ENCODE measurements around the gene SHB.
A peak's percentile ranks its signal among the peaks of the same experiment; 100 is the strongest.

The SHB gene

DNA sequence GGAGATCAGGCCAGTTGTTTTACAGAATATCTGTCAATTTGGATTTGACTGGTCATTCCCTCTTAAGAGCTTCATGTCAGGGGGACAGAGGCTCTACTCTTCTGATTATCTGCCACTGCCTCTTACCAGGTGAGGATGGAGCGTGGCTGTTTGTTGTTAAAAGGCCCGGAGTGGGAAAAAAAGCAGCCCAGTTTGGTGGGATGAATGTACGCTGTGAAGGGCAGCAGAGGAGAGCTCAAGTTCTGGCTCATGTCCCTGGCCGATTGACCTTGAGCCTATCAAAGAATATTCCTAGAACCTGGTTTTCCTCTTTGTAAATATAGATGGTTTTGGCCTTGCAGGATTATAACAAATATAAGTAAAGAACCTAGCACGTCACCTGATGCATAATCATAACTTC lies 16.3 kb upstream of the SHB start:
- H3K27me3 ChIP-seq (ENCODE audit: insufficient read depth, low read length): no peaks in the 10 kb centered on the region
- no peak overlapping the region for H3K9ac ChIP-seq (ENCODE audit: low read depth, low read length)
- no peaks in the 10 kb centered on the region for H3K9me3 ChIP-seq (ENCODE audit: insufficient read depth, low read depth, low read length)
- H3K36me3 ChIP-seq (ENCODE audit: insufficient read depth, low read depth, low read length): no peaks in the 10 kb centered on the region
- no peak overlapping the region for H3K4me3 ChIP-seq (ENCODE audit: low read length)
- no peak overlapping the region for H3K27ac ChIP-seq (ENCODE audit: low read length)
- H3K4me1 ChIP-seq (ENCODE audit: insufficient read depth, low read length): peaks cover 13% of the 10 kb centered on the region; the same call in 1 of the 2 replicates

DNA sequence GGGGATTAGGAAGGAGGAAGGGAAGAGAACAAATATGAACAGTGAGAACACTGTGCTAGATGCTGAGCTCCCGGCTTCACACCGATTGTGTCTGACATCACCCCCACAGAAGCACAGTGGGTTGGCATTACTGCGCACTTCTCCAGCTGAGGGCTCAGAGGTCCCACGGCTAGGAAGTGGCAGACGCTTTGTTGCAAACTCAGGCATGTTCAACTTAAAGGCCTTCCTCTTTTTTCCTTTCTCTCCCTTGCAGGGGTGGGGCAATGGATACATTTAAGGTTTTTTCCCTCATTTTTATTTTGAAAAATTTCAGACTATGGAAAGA lies 15.5 kb upstream of the SHB start:
- H3K36me3 ChIP-seq (ENCODE audit: insufficient read depth, low read depth, low read length): no peaks in the 10 kb centered on the region
- no peaks in the 10 kb centered on the region for H3K9me3 ChIP-seq (ENCODE audit: insufficient read depth, low read depth, low read length)
- no peak overlapping the region for H3K27ac ChIP-seq (ENCODE audit: low read length)
- no peaks in the 10 kb centered on the region for H3K27me3 ChIP-seq (ENCODE audit: insufficient read depth, low read length)
- H3K4me3 ChIP-seq (ENCODE audit: low read length): no peak overlapping the region
- peaks cover 7% of the 10 kb centered on the region; the same call in 1 of the 2 replicates for H3K4me1 ChIP-seq (ENCODE audit: insufficient read depth, low read length)
- H3K9ac ChIP-seq (ENCODE audit: low read depth, low read length): no peak overlapping the region

DNA sequence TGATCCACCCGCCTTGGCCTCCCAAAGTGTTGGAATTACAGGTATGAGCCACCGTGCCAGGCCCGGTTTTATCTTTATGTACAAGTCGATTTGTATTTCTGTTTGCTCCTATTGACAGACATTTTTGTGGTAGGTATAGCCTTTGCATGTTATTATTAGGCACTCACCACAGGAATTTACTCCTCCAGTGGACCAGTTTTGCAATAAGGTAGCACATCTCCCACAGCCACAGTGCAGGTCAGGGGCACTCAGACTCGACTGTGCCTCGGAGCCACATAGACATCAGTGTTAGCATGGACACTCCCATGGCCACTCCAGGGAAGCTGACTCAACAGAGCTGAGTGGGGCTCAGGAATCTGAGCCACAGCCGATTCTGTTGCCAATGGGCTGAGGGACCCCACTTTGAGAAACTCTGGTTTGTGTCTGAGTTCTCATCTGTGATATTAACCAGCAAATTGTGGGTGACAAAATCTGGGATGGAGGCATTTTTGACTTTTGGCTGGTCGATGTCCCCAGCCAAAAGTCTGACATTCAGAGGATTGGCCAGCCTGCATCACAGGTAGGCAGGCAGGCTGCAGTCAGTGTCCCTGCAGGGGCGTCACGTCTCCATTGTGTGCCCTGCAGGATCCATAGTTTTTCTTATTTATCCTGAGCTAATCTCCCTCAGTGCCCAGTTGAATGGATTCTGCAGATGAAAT lies 15.0 kb upstream of the SHB start:
- H3K4me3 ChIP-seq (ENCODE audit: low read length): no peak overlapping the region
- peaks cover 7% of the 10 kb centered on the region; the same call in 1 of the 2 replicates for H3K4me1 ChIP-seq (ENCODE audit: insufficient read depth, low read length)
- no peak overlapping the region for H3K9ac ChIP-seq (ENCODE audit: low read depth, low read length)
- no peaks in the 10 kb centered on the region for H3K9me3 ChIP-seq (ENCODE audit: insufficient read depth, low read depth, low read length)
- H3K36me3 ChIP-seq (ENCODE audit: insufficient read depth, low read depth, low read length): no peaks in the 10 kb centered on the region
- H3K27ac ChIP-seq (ENCODE audit: low read length): no peak overlapping the region
- no peaks in the 10 kb centered on the region for H3K27me3 ChIP-seq (ENCODE audit: insufficient read depth, low read length)

DNA sequence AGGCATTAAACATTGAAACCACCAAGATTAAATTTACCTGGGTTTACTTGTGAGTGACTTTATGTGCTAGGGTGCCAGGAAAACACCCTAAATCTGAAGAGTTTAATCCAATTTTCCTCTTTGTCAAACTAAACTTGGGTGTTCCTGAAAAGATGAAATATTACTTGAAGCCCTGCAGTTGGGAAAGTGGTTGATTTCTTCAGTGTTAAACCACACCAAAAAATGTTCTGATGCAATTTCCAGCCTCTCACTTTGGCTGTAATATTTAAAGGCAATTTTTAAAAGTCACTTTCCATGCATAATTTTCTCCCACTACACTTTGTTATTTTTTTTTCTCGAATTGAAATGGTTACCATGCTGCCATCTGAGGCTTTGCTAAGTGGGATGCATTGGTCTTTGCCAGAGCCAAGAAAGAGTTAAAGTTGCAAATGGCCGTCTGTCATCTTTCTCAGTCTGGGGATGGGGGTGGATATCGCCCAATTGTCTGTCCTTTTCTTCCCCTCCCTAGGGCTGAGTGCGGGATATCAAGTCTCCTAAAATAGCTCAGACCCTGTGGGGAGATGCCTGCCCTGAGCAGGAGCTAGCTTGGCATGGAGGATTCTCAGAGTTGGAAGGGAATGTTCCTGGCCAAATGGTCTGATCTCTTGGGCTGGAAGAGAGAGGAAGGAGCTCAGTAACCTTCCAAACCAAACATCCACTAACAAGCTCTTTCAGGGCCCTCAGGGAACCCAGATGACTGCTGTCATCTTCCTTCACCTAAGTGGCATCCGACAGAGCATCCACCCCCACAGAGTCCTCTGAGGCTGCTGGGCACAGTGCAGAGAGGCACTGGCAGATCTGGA lies 13.6 kb upstream of the SHB start:
- peak overlapping the region; percentile 13; the same call in 1 of the 2 replicates for H3K4me3 ChIP-seq (ENCODE audit: low read length)
- peaks cover 7% of the 10 kb centered on the region; the same call in 1 of the 2 replicates for H3K4me1 ChIP-seq (ENCODE audit: insufficient read depth, low read length)
- no peak overlapping the region for H3K9ac ChIP-seq (ENCODE audit: low read depth, low read length)
- H3K27me3 ChIP-seq (ENCODE audit: insufficient read depth, low read length): no peaks in the 10 kb centered on the region
- no peaks in the 10 kb centered on the region for H3K36me3 ChIP-seq (ENCODE audit: insufficient read depth, low read depth, low read length)
- no peak overlapping the region for H3K27ac ChIP-seq (ENCODE audit: low read length)
- H3K9me3 ChIP-seq (ENCODE audit: insufficient read depth, low read depth, low read length): no peaks in the 10 kb centered on the region

DNA sequence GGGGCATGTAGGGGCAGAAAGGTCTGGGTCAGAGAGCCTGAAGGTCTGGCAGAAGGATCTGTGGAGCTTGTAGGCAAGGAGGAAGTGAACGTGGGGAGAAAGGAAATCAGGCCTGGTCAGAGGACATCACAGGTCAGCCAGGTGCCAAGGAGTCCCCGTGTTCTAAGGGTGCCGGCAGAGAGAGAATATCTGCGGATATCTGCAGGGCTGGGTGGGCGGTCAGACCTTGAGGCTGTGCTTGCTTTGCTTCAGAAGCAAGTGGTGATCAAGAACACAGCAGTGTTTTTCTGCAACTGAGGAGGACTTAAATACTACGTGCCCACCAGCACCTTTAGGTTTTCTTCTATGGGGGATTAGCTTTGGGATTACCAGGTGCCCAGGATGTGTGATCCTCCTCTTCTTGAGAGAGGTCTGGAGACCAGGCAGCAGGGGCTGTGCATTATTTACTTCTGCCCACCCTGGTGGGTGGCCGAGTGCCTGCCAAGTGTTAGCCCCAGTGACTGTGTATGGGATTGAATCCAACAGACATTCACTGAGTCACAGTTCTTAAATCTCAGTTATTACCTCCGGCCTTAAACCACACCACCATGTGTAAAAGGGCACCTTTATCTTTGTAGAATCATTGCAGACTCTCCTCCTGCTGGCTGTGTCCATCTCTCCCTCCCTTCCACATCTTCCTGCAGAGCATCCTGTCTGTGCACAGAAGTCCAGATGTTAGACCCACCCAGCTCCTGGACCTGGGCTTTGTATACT lies 12.5 kb upstream of the SHB start:
- H3K9me3 ChIP-seq (ENCODE audit: insufficient read depth, low read depth, low read length): no peaks in the 10 kb centered on the region
- no peaks in the 10 kb centered on the region for H3K36me3 ChIP-seq (ENCODE audit: insufficient read depth, low read depth, low read length)
- H3K4me1 ChIP-seq (ENCODE audit: insufficient read depth, low read length): peaks cover 7% of the 10 kb centered on the region; the same call in 1 of the 2 replicates
- H3K9ac ChIP-seq (ENCODE audit: low read depth, low read length): no peak overlapping the region
- H3K27ac ChIP-seq (ENCODE audit: low read length): no peak overlapping the region
- no peaks in the 10 kb centered on the region for H3K27me3 ChIP-seq (ENCODE audit: insufficient read depth, low read length)
- no peak overlapping the region for H3K4me3 ChIP-seq (ENCODE audit: low read length)

DNA sequence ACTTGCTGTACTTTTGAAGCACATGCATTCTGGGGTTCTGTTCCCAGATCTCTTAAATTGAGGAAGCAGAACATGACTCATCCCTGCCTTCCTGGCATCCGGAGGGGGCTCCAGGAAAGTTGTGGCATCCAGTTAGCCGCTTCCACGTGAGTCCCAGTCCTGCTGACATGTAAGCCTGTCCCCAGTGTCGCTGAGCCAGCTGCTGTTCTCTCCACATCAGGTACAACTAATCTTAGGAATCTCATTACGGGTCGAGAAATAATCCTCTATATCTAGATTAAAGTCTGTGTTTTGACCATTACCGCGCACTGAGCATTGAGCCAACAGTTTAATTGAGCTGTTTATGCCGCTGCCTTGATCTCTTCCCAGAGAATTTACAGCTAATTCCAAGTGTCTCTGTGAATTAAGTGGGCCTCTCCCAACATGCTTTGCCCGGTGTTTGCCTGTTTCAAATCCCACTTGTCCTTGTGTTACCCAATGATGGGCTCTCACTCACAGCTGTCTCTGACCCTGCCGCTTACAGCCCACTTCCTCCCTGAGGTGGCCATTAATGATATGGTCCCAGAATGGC lies 10.5 kb upstream of the SHB start:
- H3K27ac ChIP-seq (ENCODE audit: low read length): no peak overlapping the region
- H3K36me3 ChIP-seq (ENCODE audit: insufficient read depth, low read depth, low read length): no peaks in the 10 kb centered on the region
- H3K9ac ChIP-seq (ENCODE audit: low read depth, low read length): no peak overlapping the region
- no peaks in the 10 kb centered on the region for H3K9me3 ChIP-seq (ENCODE audit: insufficient read depth, low read depth, low read length)
- no peak overlapping the region for H3K4me3 ChIP-seq (ENCODE audit: low read length)
- no peaks in the 10 kb centered on the region for H3K27me3 ChIP-seq (ENCODE audit: insufficient read depth, low read length)
- peaks cover 7% of the 10 kb centered on the region; the same call in 1 of the 2 replicates for H3K4me1 ChIP-seq (ENCODE audit: insufficient read depth, low read length)

DNA sequence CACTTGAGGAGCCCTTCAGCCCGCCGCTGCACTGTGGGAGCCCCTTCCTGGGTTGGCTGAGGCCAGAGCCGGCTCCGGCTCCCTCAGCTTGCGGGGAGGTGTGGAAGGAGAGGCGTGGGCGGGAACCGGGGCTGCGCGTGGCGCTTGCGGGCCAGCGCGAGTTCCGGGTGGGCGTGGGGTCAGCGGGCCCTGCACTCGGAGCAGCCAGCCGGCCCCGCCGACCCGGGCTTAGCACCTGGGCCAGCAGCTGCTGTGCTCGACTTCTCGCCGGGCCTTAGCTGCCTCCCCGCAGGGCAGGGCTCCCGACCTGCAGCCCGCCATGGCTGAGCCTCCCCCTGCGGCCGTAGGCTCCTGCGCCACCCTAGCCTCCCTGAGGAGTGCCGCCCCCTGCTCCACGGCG lies 6.2 kb upstream of the SHB start:
- Histone ChIP-seq H3K4me1 (ENCODE audit: insufficient read depth, low read length) (no peaks in the 10 kb centered on the region), H3K9ac (ENCODE audit: low read depth, low read length) (no peak overlapping the region), H3K4me3 (ENCODE audit: low read length) (no peak overlapping the region), H3K9me3 (ENCODE audit: insufficient read depth, low read depth, low read length) (no peaks in the 10 kb centered on the region), H3K36me3 (ENCODE audit: insufficient read depth, low read depth, low read length) (no peaks in the 10 kb centered on the region), H3K27me3 (ENCODE audit: insufficient read depth, low read length) (peaks cover 12% of the 10 kb centered on the region; the same call in 1 of the 2 replicates), H3K27ac (ENCODE audit: low read length) (no peak overlapping the region)

DNA sequence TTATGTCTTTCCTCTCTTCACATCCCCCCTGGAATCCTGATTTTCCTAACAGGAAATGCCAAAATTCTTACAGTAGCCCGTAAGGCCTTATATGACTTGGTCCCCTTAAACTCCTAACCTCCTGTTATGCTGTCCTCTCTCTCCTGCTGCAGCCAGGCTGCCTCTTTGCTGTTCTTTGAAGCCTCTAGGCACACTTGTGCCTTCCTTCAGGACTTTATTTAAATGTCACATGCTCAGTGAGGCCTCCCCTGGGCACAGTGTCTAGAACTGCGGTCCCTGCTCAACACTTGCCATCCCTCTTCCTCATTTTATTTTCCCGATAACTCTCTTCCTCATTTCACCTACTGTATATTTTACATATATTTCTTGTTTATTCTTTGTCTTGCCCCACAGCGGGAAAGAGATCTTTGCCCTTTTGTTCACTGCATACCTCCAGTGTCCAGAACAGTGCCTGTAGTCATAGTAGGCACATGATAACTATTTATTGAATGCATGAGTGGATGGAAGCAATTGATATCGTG lies 5.5 kb upstream of the SHB start:
- Histone ChIP-seq H3K4me3 (ENCODE audit: low read length) (no peak overlapping the region), H3K4me1 (ENCODE audit: insufficient read depth, low read length) (no peaks in the 10 kb centered on the region), H3K27ac (ENCODE audit: low read length) (no peak overlapping the region), H3K9me3 (ENCODE audit: insufficient read depth, low read depth, low read length) (no peaks in the 10 kb centered on the region), H3K36me3 (ENCODE audit: insufficient read depth, low read depth, low read length) (no peaks in the 10 kb centered on the region), H3K27me3 (ENCODE audit: insufficient read depth, low read length) (peaks cover 14% of the 10 kb centered on the region; the same call in 1 of the 2 replicates), H3K9ac (ENCODE audit: low read depth, low read length) (no peak overlapping the region)

DNA sequence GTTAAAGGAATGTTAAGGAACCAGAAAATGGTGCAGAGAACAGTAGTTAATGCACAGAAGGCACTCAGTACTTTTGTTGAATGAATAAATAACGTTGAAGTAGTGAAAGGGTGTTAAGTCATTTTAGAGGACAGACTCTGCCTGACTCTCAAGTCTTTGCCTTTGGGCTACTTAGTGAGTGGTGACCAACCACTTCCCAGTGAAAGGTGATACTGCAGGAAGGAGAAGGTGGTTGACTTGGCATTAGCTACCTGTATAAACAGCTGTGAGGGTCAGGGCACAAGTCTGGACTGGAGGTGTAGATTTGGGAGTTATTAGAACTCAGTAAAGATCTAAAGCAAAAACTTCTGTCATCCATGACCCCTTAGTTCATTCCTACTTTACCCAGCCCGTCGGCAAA lies 4.9 kb upstream of the SHB start:
- no peak overlapping the region for H3K9ac ChIP-seq (ENCODE audit: low read depth, low read length)
- no peaks in the 10 kb centered on the region for H3K9me3 ChIP-seq (ENCODE audit: insufficient read depth, low read depth, low read length)
- H3K27ac ChIP-seq (ENCODE audit: low read length): no peak overlapping the region

DNA sequence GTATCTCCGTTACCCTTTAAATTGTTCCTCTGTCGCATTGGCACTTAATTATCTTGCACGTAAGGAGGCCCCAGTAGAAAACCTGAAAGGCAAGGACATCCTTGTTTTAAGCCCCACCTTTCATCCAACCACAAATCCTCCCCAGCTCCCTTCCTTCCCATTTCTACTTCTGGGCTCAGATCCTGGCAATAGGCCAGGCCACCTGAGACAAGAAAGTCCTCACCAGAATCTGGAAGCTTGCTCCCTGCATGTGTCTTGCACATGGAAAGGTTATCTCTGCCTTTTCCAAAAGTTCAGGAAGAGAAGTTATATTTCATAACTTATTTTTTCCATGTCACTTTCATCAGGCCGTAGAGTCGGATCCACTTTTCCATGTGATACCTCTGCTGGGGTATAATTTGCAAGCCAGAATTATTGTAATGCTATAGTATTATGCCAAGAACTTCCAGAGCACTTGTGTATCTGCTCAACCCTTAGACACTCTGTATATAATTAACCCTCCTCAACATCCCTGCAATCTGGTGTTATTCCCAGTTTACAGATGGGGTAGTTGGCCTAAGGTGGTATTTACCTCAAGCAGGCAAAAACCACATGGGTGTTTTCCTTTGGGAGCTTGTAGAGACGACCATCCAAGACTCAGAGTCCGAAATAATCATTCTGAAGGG lies 2.6 kb upstream of the SHB start:
- Histone ChIP-seq H3K9me3 (ENCODE audit: insufficient read depth, low read depth, low read length) (no peaks in the 10 kb centered on the region), H3K4me3 (ENCODE audit: low read length) (no peak overlapping the region), H3K36me3 (ENCODE audit: insufficient read depth, low read depth, low read length) (no peaks in the 10 kb centered on the region), H3K27me3 (ENCODE audit: insufficient read depth, low read length) (peaks cover 32% of the 10 kb centered on the region), H3K27ac (ENCODE audit: low read length) (no peak overlapping the region), H3K4me1 (ENCODE audit: insufficient read depth, low read length) (no peaks in the 10 kb centered on the region; the same call in 1 of the 2 replicates), H3K9ac (ENCODE audit: low read depth, low read length) (no peak overlapping the region)

More for the DNA sequence above, 4.9 kb upstream of the SHB start:
- Histone ChIP-seq H3K27me3 (ENCODE audit: insufficient read depth, low read length) (peaks cover 14% of the 10 kb centered on the region; the same call in 1 of the 2 replicates), H3K36me3 (ENCODE audit: insufficient read depth, low read depth, low read length) (no peaks in the 10 kb centered on the region), H3K4me3 (ENCODE audit: low read length) (no peak overlapping the region), H3K4me1 (ENCODE audit: insufficient read depth, low read length) (no peaks in the 10 kb centered on the region)

Measured in iPS-20b (cell line).